Measurements from ENCODE around the gene ANKRD52.

The ANKRD52 gene

GRCh38 chr12:56236985-56237384 is 21.2 kb downstream of the ANKRD52 start:
- no peak for FAIRE-seq

- no peak for FAIRE-seq
Observed at GRCh38 chr12:56236091-56236490, 22.1 kb downstream of the ANKRD52 start.

- FAIRE-seq, result no peak
Observed at GRCh38 chr12:56234746-56235436, 23.3 kb downstream of the ANKRD52 start.

- FAIRE-seq, result no peak
Observed at GRCh38 chr12:56231184-56231582, 27.0 kb downstream of the ANKRD52 start.

GRCh38 chr12:56230432-56231183 is 27.6 kb downstream of the ANKRD52 start:
- no peak for FAIRE-seq

- FAIRE-seq, result no peak
Observed at GRCh38 chr12:56229916-56230431, 28.2 kb downstream of the ANKRD52 start, which contains the start of gene SLC39A5. SLC39A5 (plus strand) TSS chr12:56230051; CDS start chr12:56231275, 1,224 bp downstream.

GRCh38 chr12:56229082-56229481 is 29.1 kb downstream of the ANKRD52 start:
- FAIRE-seq, result no peak

- no peak for FAIRE-seq
Observed at GRCh38 chr12:56224954-56225353, 33.2 kb downstream of the ANKRD52 start.

GRCh38 chr12:56224102-56224701 is 34.0 kb downstream of the ANKRD52 start, which contains the start of gene NABP2:
NABP2 (plus strand) TSS chr12:56224342; CDS start chr12:56224857, 515 bp downstream.
- FAIRE-seq, result no peak

GRCh38 chr12:56223571-56224101 is 34.5 kb downstream of the ANKRD52 start:
- FAIRE-seq, result no peak

- FAIRE-seq, result no peak
Observed at GRCh38 chr12:56222531-56222895, 35.7 kb downstream of the ANKRD52 start.

- FAIRE-seq, result no peak
Observed at GRCh38 chr12:56221757-56222530, 36.2 kb downstream of the ANKRD52 start, which contains the start of gene RNF41. RNF41 (minus strand) TSS chr12:56221922; CDS start chr12:56214047, 7,875 bp downstream.

- no peak for FAIRE-seq
Observed at GRCh38 chr12:56221232-56221756, 36.9 kb downstream of the ANKRD52 start.

GRCh38 chr12:56220611-56221231 is 37.5 kb downstream of the ANKRD52 start:
- no peak for FAIRE-seq

- FAIRE-seq, result no peak
Observed at GRCh38 chr12:56219840-56220239, 38.3 kb downstream of the ANKRD52 start.

- FAIRE-seq, result no peak
Observed at GRCh38 chr12:56216461-56216860, 41.7 kb downstream of the ANKRD52 start.

- FAIRE-seq, result no peak
Observed at GRCh38 chr12:56213878-56214277, 44.3 kb downstream of the ANKRD52 start.

GRCh38 chr12:56212361-56212760 is 45.8 kb downstream of the ANKRD52 start:
- no peak for FAIRE-seq

GRCh38 chr12:56208006-56208405 is 50.2 kb downstream of the ANKRD52 start:
- FAIRE-seq, result no peak

GRCh38 chr12:56206452-56207166 is 51.6 kb downstream of the ANKRD52 start:
- FAIRE-seq, result no peak

GRCh38 chr12:56205445-56205844 is 52.7 kb downstream of the ANKRD52 start:
- FAIRE-seq, result no peak

Measured in islet of Langerhans (tissue), 1 donor.